GM18520 (cell line): Measurements from ENCODE around the gene PAK6.
A peak's percentile ranks its signal among the peaks of the same experiment; 100 is the strongest.

ENCODE experiments used
- ATAC-seq: cut with Tn5 transposase; IDR thresholded peaks from one replicate; pipeline ENCODE4 v1.9.1; 2021; ENCODE audit not compliant: unreplicated experiment

PAK6 gene

DNA sequence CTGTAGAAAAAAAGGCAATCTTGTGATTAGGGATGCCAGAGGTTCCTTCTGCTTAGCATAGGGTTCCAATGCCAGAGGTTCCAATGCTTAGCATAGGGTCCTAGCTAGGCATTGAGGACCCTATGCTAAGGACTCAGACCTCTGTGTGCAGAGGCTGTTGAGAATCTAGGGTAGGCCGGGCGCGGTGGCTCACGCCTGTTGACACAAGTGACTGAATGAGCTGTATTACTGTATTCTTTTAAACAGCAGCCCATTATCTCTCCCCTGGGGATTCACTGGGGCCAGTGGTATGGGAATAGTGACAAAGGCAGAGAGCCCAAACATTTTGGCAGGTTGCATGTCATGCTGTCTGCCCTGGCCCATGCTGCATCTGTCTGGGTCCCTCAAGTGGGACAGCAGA is 16.2 kb downstream of the PAK6 start:
- no peak for ATAC-seq

DNA sequence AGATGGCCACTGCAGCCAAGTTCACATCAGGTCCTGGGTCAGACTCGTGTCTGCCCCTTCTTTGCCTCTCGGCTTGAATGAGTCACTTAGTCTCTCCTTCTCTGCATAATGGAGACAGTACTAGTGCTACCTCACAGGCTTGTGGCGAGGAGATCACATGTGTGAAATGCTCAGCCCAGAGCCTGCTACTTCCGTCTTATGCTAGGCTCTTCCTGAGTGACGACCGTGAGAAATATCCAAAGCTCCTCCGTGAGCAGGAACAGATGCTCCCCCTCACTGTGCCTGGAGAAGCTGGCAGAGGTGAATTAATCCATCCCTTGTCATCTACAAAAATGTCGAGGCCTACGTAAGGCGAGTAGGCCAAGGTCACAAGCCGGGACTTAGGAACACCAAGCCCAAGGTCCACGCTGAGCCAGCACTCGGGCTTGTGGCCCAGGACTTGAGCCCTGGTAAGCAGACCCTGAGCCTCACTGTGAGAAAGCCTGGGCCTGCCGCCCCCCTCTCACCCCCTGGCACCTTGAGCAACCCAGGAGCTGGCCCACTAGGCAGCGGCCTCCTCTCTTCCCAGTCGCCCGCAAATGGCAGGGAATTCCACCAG is 17.9 kb downstream of the PAK6 start:
- ATAC-seq: peak; percentile 85

- no peak for ATAC-seq
Measured at GRCh38 chr15:40257656-40258450, 19.0 kb downstream of the PAK6 start.

- no peak for ATAC-seq
Measured at GRCh38 chr15:40258544-40258943, 19.7 kb downstream of the PAK6 start.

- ATAC-seq: no peak
Measured at GRCh38 chr15:40259021-40259420, 20.2 kb downstream of the PAK6 start.

GRCh38 chr15:40263024-40263754 is 24.3 kb downstream of the PAK6 start:
- no peak for ATAC-seq

- ATAC-seq: no peak
Measured at GRCh38 chr15:40264321-40265153, 25.7 kb downstream of the PAK6 start.

- ATAC-seq: no peak
Measured at GRCh38 chr15:40265355-40265754, 26.5 kb downstream of the PAK6 start.

DNA sequence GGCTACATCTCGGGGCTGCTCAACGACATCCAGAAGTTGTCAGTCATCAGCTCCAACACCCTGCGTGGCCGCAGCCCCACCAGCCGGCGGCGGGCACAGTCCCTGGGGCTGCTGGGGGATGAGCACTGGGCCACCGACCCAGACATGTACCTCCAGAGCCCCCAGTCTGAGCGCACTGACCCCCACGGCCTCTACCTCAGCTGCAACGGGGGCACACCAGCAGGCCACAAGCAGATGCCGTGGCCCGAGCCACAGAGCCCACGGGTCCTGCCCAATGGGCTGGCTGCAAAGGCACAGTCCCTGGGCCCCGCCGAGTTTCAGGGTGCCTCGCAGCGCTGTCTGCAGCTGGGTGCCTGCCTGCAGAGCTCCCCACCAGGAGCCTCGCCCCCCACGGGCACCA is 27.0 kb downstream of the PAK6 start:
- no peak for ATAC-seq

DNA sequence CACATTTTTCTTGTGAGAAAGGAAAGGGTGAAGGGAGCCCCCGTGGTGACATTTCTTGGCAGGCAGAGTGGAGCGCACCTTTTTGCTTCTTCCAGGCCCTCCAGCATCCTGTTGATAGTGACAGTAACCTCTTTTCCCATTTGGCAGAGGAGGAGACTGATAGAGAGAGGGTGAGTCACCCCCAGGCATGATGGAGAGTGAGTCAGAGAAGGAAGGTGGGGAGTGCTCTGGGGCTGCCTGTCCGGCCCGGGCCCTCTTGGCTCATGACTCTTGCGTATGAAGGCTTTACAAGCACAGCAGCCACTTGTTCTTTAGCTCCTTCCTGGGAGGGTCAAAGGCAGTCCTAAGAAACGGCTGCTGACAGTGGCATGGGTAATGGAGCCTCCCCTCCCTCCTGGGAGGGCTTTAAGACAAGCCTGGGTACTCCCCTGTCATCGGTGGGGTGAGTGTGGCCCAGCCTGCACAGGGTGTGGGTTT is 28.0 kb downstream of the PAK6 start:
- ATAC-seq: no peak

DNA sequence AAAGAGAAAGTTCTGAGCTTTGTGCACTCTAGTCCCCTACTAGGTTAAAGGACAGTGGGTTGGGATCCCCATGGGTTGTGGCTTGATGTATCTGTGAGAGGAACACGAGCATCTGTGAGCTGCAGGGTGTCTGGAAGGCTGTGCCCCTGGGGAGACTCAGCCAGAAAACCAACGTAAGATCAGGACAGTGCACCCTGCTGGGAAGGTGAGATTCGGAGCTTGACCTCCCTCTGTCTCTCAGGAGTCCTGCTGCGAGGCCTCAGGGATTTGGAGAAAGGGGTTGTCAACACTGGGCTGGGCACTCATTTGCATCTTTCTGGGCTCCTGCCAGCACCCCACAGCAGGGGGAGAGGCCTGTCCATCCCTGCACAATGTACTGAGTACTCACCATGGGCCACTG is 28.8 kb downstream of the PAK6 start:
- no peak for ATAC-seq

DNA sequence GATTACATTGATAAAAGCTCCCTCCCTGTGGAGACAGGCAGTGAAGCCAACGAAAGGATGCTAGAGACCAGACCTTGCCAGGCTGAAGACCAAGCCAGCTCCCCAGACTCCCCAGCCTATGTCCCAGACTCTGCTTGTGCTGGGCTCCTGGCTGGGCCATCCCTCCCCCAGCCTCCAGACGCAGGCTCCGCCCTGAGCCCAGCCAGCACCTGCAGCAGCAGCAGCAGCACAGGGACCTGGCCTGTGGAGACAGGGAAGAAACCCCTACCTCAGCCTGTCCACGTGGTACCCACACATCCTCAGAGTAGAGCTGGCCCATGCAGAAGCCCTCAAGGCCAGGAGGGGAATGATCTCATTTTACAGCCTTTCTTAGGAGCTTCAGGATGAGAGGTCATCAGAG is 30.7 kb downstream of the PAK6 start:
- ATAC-seq: no peak

- no peak for ATAC-seq
Measured at GRCh38 chr15:40270246-40270995, 31.6 kb downstream of the PAK6 start.

DNA sequence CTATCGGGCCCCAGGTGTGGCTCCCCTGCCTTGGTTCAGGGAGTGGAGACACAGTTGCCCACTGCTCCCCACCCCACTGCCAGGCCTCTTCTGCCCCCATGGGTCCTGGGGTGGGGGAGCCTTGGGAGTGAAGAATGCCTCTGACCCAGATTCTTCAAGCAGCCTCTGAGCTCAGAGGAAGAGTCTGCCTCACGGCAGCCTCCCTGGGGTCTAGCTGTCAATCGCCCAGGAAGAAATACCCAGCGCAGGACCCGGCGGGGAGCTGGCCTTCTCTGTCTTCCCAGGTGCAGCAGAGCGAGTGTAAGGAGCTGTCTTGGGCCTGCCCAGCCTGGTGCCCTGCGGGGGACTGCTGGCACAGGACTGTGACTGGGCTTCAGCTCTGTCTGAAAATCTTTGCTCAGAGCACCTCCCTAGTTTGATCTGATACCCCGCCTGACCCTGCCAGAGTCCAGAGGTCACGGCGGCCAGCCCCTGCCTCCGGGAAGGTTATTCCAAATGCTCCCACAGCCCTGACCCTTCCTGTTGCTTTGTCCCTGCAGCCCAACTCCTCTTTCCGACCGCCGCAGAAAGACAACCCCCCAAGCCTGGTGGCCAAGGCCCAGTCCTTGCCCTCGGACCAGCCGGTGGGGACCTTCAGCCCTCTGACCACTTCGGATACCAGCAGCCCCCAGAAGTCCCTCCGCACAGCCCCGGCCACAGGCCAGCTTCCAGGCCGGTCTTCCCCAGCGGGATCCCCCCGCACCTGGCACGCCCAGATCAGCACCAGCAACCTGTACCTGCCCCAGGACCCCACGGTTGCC is 33.0 kb downstream of the PAK6 start:
- ATAC-seq: no peak

DNA sequence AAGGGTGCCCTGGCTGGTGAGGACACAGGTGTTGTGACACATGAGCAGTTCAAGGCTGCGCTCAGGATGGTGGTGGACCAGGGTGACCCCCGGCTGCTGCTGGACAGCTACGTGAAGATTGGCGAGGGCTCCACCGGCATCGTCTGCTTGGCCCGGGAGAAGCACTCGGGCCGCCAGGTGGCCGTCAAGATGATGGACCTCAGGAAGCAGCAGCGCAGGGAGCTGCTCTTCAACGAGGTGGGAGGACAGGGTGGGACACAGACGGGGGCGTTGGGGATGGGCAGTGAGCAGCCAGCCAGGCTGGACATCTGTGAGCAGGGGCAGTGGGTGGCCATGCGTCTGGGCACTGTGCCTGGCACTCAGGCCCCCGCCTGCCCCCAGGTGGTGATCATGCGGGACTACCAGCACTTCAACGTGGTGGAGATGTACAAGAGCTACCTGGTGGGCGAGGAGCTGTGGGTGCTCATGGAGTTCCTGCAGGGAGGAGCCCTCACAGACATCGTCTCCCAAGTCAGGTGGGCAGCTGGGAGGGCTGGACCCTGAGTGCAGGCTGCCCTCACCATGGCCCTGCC is 33.7 kb downstream of the PAK6 start:
- no peak for ATAC-seq

- ATAC-seq: no peak
Measured at GRCh38 chr15:40273428-40273827, 34.6 kb downstream of the PAK6 start.

DNA sequence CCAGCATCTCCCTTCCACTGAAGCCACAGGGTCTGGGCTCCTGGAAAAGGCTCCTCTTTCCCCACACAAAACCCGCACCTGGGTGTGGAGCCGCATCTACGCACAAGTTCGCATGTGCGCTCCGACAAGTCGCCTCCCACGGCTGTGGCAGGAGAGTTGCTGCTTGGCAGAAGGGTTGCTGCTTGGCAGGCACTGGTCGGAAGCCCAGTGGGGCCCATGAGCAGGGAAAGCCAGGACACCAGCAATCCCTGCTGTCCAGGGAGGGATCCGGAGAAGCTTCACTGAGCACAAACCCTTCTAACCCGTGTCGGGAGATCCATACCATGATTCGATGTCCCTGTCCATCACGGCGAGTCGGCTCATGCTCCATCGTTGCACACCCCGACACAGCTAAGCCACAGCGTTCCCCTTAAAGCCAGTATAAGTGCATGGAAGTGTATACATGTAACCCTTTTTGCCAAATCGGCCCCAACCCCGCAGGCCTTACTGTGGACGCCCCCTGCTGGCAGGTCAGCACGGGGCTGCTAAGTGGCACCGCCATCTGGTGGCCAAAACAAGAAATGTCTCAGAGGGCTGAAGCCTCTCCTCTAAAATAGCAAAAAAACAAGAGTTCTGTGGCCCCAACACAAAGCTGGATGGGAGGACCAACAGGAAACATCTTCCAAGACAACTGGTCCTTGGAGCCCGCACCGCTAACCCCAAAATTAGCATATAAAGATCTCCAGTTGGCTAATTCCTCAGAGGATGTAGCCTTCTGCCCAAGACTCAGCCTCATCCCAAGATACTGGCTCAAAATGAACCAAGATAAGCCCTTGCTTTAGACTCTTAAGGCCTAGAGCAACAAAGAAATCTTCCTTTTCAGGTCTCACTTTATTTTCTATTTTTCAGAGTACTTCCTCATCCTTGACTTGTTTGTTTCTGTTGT is 35.7 kb downstream of the PAK6 start:
- peak; percentile 48 for ATAC-seq

DNA sequence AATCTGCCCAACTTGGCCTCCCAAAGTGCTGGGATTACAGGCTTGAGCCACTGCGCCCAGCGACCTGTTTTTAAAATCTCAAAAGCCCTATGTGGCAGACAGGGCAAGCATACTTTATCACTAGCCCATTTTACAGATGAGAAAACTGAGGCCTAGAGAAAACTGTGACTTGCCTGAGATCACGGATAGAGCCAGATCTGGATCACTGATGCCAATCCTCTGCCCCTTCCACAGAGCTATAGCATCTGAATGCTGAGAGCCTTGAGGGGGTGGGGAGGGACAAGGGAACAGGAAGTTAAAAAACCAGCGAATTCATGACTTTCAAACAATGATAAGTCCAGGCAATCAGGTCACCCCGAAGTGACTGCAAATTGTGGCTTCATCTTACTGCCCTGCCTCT is 36.7 kb downstream of the PAK6 start:
- no peak for ATAC-seq
